Endothelial cell of umbilical vein (primary cell): Measurements from ENCODE around the gene TMEM94. TPM values are rescaled to one million over a fixed set of nuclear protein-coding genes. Genes with fewer than 3 reads are reported as not detected.

Source experiments
- BruUV-seq: library from RNA; stranded (reverse); fragments of 400-500 nt; replicated peaks from 2 replicates; lab custom pipeline; 2021; lab: Mats Ljungman, UMichigan
- CTCF ChIA-PET: fragments of 300-600, 350-600 bp; sonication (Branson Sonifier 250); formaldehyde crosslinking; loops from one replicate; lab custom pipeline; 2021; ENCODE audit warnings: antibody characterized with exemption, inconsistent platforms; lab: Charles Lee
- POLR2A ChIA-PET: fragments of 300-600, 350-600 bp; sonication (Branson Sonifier 250); formaldehyde crosslinking; loops from one replicate; lab custom pipeline; 2021; ENCODE audit warnings: antibody characterized with exemption, inconsistent platforms; lab: Charles Lee
- DNase-seq: peaks from one replicate; pipeline ENCODE4 v3.0.0-alpha.2; 2011; ENCODE audit warnings: low read depth, low spot score
- FAIRE-seq: peaks from 2 replicates; lab custom pipeline; 2011; peaks lifted over from hg19 to GRCh38; lab: Jason Lieb, UNC
- H2AFZ ChIP-seq: 2 replicates; pipeline ENCODE4 v1.6.0; 2012; ENCODE audit warnings: low read depth, low read length, control low read depth, inconsistent platforms
- H3K27ac ChIP-seq: 2 replicates; pipeline ENCODE4 v1.5.1; 2011; ENCODE audit warnings: low read depth, mild to moderate bottlenecking, control low read depth, low read length, moderate library complexity; ENCODE audit not compliant: insufficient read depth
- H3K27me3 ChIP-seq, 2 experiments: 2 replicates each; pipeline versions ENCODE4 v1.6.0 to v1.6.1; 2011; ENCODE audit warnings: low read length in 2 of 2, mixed read lengths in 1 of 2; ENCODE audit not compliant: control insufficient read depth in 2 of 2, insufficient read depth in 2 of 2
- H3K36me3 ChIP-seq, 2 experiments: 2 replicates in 1 of 2; 3 replicates in 1 of 2; pipeline ENCODE4 v1.5.1; 2011; ENCODE audit warnings: low read length in 2 of 2, mild to moderate bottlenecking in 1 of 2, moderate library complexity in 1 of 2; ENCODE audit not compliant: control insufficient read depth in 2 of 2, insufficient read depth in 2 of 2; ENCODE audit errors: extremely low read depth in 1 of 2
- H3K4me1 ChIP-seq: 3 replicates; pipeline ENCODE4 v1.5.1; 2011; ENCODE audit warnings: mild to moderate bottlenecking, low read length; ENCODE audit not compliant: control insufficient read depth, insufficient read depth; ENCODE audit errors: extremely low read depth
- H3K4me2 ChIP-seq: 2 replicates; pipeline ENCODE4 v1.6.1; 2011; ENCODE audit warnings: low read length, control low read depth, mixed read lengths; ENCODE audit not compliant: insufficient read depth
- H3K4me3 ChIP-seq, 3 experiments: fragments of 200-600 bp in 1 of 3; sonication (generic), shearing (Covaris generic) in 1 of 3; replicated peaks in 1 of 3; 2 replicates each; pipeline ENCODE4 v1.5.1; 2011 to 2016; ENCODE audit warnings: control low read depth in 3 of 3, low read length in 3 of 3, mild to moderate bottlenecking in 2 of 3, inconsistent platforms in 1 of 3, low read depth in 1 of 3, moderate library complexity in 1 of 3; ENCODE audit not compliant: insufficient read depth in 1 of 3
- H3K79me2 ChIP-seq: 2 replicates; pipeline ENCODE4 v1.6.0; 2012; ENCODE audit warnings: low read length, inconsistent platforms; ENCODE audit not compliant: control insufficient read depth, insufficient read depth
- H3K9ac ChIP-seq: replicated peaks from 2 replicates; pipeline ENCODE3; 2011; ENCODE audit warnings: low read length, control low read depth; ENCODE audit not compliant: insufficient read depth; ENCODE audit errors: extremely low read depth
- H3K9me1 ChIP-seq: replicated peaks from 3 replicates; pipeline ENCODE4 v1.6.0; 2011; ENCODE audit warnings: mild to moderate bottlenecking, low read length; ENCODE audit not compliant: control insufficient read depth, insufficient read depth; ENCODE audit errors: extremely low read depth
- H3K9me3 ChIP-seq: replicated peaks from 2 replicates; pipeline ENCODE4 v1.5.1; 2012; ENCODE audit warnings: low read length, inconsistent platforms; ENCODE audit not compliant: control insufficient read depth, insufficient read depth
- H4K20me1 ChIP-seq: replicated peaks from 2 replicates; pipeline ENCODE3; 2011; ENCODE audit warnings: mild to moderate bottlenecking, low read length; ENCODE audit not compliant: control insufficient read depth, insufficient read depth; ENCODE audit errors: extremely low read depth
- FOS ChIP-seq: IDR thresholded peaks from 2 replicates; pipeline ENCODE4 v1.6.1; 2011; ENCODE audit warnings: mild to moderate bottlenecking, low read length, moderate library complexity, borderline replicate concordance; ENCODE audit not compliant: insufficient read depth
- GATA2 ChIP-seq: IDR thresholded peaks from 2 replicates; pipeline ENCODE4 v1.7.0; 2011; ENCODE audit warnings: low read depth, mild to moderate bottlenecking, moderate library complexity, mixed read lengths, low read length; ENCODE audit not compliant: insufficient read length, insufficient read depth
- JUN ChIP-seq: IDR thresholded peaks from 2 replicates; pipeline ENCODE4 v1.6.1; 2011; ENCODE audit warnings: borderline replicate concordance, low read depth; ENCODE audit not compliant: insufficient read length, insufficient read depth
- MYC ChIP-seq: IDR thresholded peaks from one replicate; pipeline ENCODE4 v1.6.1; 2011; ENCODE audit warnings: mild to moderate bottlenecking, low read depth, low read length
- POLR2A ChIP-seq: IDR thresholded peaks from 2 replicates; pipeline ENCODE4 v1.6.1; 2012; ENCODE audit warnings: low read depth, mild to moderate bottlenecking, control low read depth, low read length
- POLR2AphosphoS5 ChIP-seq: IDR thresholded peaks from 2 replicates; pipeline ENCODE4 v1.6.1; 2012; ENCODE audit warnings: low read depth, mild to moderate bottlenecking, control low read depth, low read length, moderate library complexity; ENCODE audit not compliant: insufficient read depth
- dilution Hi-C: fragments of 300-500 bp; cut with MboI; formaldehyde crosslinking; loops from one replicate; pipeline ENCODE4 v1.15.0; 2019; ENCODE audit warnings: low sequenced_read_pairs; ENCODE audit not compliant: extremely low pct_ligation_motif_present
- intact Hi-C: fragments of 100-400 bp; cut with micrococcal nuclease; formaldehyde crosslinking; loops from one replicate; pipeline ENCODE4 v1.10.0; 2022
- polyA plus RNA-seq, 4 experiments: library from polyadenylated mRNA; depleted of rRNA in 3 of 4; stranded (reverse) in 3 of 4; unstranded in 1 of 4; fragments of >200 nt; gene quantifications; 2 replicates each; pipeline versions ENCODE4 v1.2.1 to v1.2.3, GENCODE V29; 2011 to 2012; ENCODE audit warnings: missing spikeins in 1 of 4
- total RNA-seq: library from RNA; stranded (reverse); gene quantifications from 2 replicates; pipeline ENCODE4 v1.2.3, GENCODE V29; 2021
- TF ChIP-seq, protein P1 (sequence below), 2 donors: IDR thresholded peaks; 1 replicate in 1 of 2; 2 replicates in 1 of 2; pipeline ENCODE4 v1.5.1; 2011; ENCODE audit warnings: low read length in 2 of 2, mild to moderate bottlenecking in 2 of 2, moderate library complexity in 2 of 2, control low read depth in 1 of 2, inconsistent platforms in 1 of 2, low read depth in 1 of 2; ENCODE audit not compliant: insufficient read depth in 1 of 2; ENCODE audit errors: extremely low read depth in 1 of 2
- TF ChIP-seq, protein P2 (sequence below): IDR thresholded peaks from 2 replicates; pipeline ENCODE4 v1.6.1; 2011; ENCODE audit not compliant: insufficient read depth, insufficient read length

The TMEM94 gene
- total and polyA plus RNA-seq, 2 donors (not counting 3 experiments of a cell fraction or from before 2014, with no cell fraction given), result 69.2 to 75.9 TPM

DNA sequence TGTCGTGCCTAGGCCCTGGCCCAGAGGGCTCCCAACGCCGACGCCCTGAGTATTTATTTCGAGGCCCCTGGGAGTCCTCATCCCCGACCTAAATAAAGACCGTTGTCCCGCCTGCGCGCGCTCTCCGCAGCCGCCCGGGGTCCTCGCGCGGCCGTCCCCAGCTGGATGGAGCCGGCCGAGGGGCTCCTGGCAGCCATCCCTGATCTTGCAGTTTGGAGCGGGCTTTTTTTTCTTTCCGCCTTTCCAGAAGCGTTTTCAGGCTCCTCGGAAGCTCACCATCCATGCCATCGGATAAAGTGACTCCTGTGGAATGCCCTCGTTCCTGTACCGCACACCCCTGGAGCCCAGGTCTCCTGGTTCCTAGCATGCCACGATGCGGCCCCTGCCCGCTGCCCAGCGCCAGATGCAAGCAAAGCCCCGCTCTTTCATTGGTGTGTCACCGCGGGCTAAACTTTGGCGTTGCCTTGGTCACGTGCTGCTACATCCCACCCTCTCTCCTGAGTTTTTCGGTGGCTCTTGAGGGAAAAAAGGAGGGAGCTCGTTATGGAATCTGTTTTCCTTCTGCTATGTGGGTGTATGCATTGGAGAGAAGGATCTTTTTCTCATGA lies 716 bp downstream of the TMEM94 start:
- ChIA-PET CTCF (interaction anchor here (1.0 to 1.4 kb wide), 2 partner anchors 14 to 59 kb away, joined by 4 to 5 read pairs; partner anchors contain the start of gene TSEN54), POLR2A (interaction anchor here (0.7 to 1.3 kb wide), 2 partner anchors 9 to 52 kb away, joined by 4 to 5 read pairs; partner anchors contain the start of gene GRB2)
- FAIRE-seq, result peak; percentile 68
- H3K4me3 ChIP-seq, result peak overlapping the region; percentile 70 to 87 (median 74)
- H3K9me3 ChIP-seq, result no peaks in the 10 kb centered on the region
- no peak for TF ChIP-seq FOS
- TF ChIP-seq MYC, result no peak
- TF ChIP-seq, protein P1, sequence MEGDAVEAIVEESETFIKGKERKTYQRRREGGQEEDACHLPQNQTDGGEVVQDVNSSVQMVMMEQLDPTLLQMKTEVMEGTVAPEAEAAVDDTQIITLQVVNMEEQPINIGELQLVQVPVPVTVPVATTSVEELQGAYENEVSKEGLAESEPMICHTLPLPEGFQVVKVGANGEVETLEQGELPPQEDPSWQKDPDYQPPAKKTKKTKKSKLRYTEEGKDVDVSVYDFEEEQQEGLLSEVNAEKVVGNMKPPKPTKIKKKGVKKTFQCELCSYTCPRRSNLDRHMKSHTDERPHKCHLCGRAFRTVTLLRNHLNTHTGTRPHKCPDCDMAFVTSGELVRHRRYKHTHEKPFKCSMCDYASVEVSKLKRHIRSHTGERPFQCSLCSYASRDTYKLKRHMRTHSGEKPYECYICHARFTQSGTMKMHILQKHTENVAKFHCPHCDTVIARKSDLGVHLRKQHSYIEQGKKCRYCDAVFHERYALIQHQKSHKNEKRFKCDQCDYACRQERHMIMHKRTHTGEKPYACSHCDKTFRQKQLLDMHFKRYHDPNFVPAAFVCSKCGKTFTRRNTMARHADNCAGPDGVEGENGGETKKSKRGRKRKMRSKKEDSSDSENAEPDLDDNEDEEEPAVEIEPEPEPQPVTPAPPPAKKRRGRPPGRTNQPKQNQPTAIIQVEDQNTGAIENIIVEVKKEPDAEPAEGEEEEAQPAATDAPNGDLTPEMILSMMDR (IDR thresholded peaks at IDR 0.05; ENCODE audit: extremely low read depth in 1 of 2, insufficient read depth in 1 of 2, low read depth in 1 of 2, low read length in 2 of 2), result no peak
- peak; percentile 36 for TF ChIP-seq POLR2A
- TF ChIP-seq GATA2, result no peak
- TF ChIP-seq JUN, result no peak
- peak; percentile 40 for TF ChIP-seq POLR2AphosphoS5
- TF ChIP-seq, protein P2, sequence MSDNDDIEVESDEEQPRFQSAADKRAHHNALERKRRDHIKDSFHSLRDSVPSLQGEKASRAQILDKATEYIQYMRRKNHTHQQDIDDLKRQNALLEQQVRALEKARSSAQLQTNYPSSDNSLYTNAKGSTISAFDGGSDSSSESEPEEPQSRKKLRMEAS, result peak; percentile 84
- peak overlapping the region; percentile 90 for H3K4me2 ChIP-seq
- H2AFZ ChIP-seq, result peak overlapping the region; percentile 63
- H3K4me1 ChIP-seq, result peaks cover 13% of the 10 kb centered on the region
- H3K27me3 ChIP-seq, result no peaks in the 10 kb centered on the region
- peak; percentile 55 for DNase-seq
- no peaks in the 10 kb centered on the region for H3K36me3 ChIP-seq
- peak overlapping the region; percentile 48 for H3K27ac ChIP-seq
- intact Hi-C loops (loop anchor here (2.0 kb wide), 1 partner anchor 58 kb away; the partner anchor contains the start of gene CASKIN2), dilution Hi-C loops (no loop called here)
- peak overlapping the region; percentile 90 for H3K9ac ChIP-seq
- no peaks in the 10 kb centered on the region for H3K9me1 ChIP-seq
- peaks cover 9% of the 10 kb centered on the region for H3K79me2 ChIP-seq
- H4K20me1 ChIP-seq, result no peaks in the 10 kb centered on the region
- BruUV-seq, result TSS peak; percentile 60
